Measurements from ENCODE around the gene EIF4G3.
"Not testable (repeated sequence)": the region's sequence is repeated elsewhere in the genome, so short reads cannot be mapped to it uniquely, and the experiment has no call there.

EIF4G3 gene

DNA sequence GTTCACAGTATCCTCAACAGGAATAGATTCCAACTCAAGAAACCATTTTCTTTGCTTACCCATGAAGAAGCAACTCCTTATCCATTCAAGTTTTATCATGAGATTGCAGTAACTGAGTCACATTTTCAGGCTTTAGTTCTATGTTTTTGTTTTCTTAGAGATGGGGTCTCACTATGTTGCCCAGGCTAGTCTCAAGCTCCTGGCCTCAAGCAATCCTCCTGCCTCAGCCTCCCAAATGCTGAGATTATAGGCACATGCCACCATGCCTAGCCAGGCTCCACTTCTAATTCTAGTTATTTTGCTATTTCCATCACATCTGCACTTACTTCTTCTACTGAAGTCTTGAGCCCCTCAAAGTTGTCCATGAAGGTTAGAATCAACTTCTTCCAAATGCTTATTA, 246.3 kb downstream of the EIF4G3 start:
- no peak for DNase-seq

DNA sequence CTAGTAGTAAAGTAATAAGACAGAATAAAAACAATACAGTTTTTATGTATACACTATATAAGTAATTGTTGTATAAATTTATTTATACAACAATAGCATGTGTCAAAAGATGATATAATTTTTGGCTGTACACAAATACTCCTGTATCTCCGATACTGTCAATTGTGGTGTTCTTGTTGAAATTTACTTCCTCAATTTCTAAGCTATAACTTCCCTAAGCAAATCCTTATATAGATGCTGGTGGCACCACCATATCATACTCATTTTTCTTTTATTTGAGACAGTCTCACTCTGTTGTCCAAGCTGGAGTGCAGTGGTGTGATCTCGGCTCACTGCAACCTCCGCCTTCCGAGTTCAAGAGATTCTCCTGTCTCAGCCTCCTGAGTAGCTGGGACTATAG, 248.6 kb downstream of the EIF4G3 start:
- DNase-seq = peak; percentile 63 to 82

DNA sequence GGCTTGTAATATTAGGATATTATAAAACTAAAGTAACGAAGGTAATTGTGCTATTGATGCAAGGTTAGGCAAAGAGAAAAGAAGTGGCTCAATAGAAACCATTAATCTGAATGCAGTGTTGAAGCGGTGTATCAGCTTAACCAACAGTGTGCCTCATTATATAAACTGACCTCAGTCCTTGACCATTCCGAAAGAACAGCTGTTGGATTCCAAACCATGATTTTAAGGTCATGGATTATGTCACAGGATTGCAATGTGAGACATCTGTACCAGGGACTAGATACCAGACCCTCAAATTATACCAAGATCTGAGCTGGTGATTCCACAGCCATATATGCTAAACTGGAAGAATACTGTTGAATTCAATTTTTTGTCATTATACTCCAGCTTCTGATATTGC, 255.4 kb downstream of the EIF4G3 start:
- DNase-seq = no peak

DNA sequence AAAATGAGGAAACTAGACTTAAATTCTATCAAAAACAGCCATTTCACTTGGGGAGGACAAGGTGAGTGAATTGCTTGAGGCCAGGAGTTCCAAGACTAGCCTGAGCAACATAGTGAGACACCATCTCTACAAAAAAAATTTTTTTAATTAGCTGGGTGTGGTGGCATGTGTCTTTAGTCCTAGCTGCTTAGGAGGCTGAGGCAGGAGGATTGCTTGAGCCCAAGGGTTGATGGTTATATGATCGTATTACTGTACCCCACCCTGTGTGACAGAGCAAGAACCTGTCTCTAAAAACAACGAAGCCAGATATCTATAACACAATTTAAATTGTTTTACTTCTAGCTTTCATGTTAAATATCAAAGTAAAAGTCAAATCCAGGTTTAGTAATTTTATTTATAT, 263.5 kb downstream of the EIF4G3 start:
- DNase-seq = no peak

DNA sequence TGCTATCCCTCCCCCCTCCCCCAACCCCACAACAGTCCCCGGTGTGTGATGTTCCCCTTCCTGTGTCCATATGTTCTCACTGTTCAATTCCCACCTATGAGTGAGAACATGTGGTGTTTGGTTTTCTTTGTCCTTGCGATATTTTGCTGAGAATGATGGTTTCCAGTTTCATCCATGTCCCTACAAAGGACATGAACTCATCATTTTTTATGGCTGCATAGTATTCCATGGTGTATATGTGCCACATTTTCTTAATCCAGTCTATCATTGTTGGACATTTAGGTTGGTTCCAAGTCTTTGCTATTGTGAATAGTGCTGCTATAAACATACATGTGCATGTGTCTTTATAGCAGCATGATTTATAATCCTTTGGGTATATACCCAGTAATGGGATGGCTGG, 269.2 kb downstream of the EIF4G3 start:
- not testable (repeated sequence) for DNase-seq

DNA sequence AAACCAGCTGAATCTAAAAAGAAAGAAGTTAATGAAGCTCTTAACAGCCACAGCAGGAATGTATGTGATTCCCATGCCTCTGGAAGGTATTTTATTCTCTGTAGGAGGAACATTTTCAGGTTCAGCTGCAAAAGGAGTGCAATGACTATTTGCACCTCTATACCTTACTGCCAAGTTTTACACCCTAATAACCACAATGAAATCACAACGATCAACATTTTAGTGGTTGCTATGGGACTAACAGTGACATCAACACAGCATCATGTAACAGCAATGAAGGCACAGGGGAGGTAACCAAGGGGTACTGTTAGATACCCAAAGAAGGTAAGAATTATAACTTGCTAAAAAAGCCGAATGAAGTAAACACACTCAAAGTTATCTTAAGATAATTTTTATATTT, 273.3 kb downstream of the EIF4G3 start:
- no peak for DNase-seq

DNA sequence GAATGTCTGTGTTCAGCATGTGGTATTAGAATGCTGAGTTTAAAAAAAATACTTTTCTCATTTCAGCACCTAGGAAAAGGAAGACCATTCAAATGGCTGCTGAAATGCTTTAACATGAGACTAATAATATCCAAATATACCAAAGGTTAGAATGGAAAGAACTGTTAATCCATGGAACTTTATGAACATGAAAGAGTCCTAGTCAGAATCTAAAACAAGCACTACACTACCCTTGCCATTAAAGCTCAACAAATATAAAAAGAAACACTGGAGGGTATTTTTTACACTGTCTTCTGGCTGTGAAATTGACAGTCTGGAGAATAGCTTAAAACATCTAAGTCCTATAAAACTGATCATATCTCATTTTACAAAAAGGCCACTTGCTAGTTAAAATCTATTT, 276.6 kb downstream of the EIF4G3 start:
- DNase-seq = no peak

DNA sequence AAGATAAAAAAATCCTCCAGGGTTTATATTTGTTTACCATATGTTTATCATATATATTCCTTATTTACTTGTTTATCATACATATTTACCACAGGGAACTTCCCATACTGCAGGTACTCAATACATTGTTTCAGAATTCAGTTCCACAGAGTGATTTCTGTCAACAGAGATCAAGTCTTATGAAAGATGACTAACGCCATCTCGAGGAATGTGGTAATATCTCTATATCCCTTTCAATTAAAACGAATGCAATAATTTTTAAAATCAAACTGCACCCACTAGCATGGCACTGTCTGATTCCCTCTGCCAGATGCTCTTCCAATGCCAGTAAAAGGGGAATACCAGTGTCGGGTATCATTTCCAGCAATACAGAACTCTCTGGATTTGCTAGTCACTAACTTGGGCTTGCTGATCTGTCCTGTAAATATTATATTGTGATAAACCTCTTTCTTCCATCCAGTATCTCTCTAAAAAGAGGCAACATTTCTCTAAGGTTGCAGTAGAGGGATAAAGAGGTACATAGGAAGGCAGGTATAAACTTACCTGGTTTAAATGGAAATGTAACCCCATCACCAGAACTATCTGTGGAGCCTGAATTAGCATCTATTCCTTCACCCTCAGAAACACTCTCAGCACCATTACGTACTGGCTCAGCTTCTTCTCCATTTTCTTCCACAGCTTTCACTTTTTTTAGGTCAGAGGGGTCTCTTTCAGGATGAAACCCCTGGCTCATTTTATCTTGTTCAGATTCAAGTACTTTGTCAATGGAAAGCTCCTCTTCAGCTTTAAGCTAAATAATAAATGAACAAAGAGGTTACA, 277.3 kb downstream of the EIF4G3 start:
- no peak for DNase-seq

DNA sequence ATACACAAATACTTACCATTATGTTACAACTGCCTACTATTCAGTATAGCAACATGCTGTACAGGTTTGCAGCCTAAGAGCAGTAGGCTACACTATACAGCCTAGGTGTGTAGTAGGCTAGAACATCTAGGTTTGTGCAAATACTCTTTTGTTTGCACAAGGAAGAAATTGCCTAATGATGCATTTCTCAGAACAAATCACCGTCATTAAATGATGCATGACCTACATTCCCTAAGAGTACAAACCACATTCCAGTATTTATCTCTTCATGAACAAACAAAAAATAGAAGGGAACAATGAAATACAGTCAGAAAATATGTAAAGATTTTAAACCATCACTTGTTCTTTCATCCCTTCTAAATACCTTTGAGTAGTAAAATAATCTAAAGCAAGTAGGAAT, 279.9 kb downstream of the EIF4G3 start:
- no peak for DNase-seq

DNA sequence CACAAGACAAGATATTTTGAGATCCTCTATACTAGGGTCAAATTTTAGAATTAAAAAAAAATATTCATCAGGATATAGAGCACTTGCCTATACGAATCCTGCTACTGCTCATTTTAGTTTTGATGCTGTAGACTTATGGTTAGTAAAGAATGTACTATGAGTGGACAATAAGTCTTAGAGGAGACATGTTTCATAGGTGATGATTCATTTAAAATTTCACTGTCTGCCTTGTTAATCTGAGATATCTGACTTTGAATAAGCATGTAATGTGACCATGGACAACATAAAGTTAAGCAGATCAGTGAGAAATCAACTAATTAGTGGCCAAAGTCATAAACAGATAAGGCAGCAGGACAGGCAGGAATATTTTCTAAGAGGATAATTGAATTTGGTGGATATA, 282.8 kb downstream of the EIF4G3 start:
- no peak for DNase-seq

DNA sequence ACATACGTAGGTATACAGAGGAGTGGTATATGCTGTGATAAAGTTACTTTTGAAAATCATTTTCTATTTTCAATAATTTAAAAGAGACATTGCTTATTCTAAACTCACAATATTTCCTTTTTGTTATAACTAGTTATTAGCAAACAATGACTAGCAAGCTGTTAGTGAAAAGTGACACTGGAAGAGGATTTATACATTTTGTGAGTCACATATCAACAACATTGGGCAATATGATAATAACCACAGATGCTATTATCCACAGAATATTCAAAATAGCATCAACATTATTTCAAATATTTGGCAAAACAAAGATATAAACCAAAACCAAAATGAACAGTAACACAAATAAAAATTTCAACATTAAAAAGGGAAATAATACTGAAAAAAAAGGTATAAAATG, 285.6 kb downstream of the EIF4G3 start:
- DNase-seq = no peak

DNA sequence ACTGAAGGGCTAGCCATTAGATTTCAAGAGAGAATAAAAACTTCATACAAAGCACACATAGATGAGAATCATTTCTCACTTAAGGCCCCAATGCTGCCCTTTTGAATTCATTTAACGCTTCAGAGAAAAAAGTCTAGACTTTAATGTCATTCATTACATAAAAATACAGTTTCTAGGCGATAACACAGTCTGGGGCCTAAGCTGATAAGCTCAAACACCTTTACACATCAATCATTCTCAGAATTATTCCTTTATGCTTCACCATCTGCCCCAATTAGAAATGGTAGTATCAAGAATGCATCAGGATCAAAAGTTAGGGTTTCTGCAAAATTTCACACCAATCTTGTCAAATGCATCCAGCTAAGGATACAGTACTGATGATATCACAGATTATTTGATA, 289.5 kb downstream of the EIF4G3 start:
- DNase-seq = no peak

DNA sequence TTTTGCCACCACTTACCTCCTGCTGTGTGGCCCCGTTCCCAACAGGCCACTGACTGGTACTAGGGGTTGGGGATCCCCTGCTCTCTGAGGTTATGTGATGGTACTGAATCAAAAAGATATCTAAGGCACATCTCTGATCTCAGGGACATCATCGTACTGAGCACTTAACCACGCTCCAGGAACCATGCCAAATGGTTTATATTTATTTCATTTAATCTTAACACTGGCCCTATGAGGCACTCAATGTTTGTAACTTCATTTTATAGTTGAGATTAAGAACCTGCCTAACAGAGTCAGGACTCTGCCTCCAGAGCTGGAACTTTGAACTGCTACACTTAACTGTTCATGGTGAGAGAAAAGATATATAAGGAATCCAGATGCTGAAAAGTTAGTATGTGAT, 291.6 kb downstream of the EIF4G3 start:
- DNase-seq = no peak

DNA sequence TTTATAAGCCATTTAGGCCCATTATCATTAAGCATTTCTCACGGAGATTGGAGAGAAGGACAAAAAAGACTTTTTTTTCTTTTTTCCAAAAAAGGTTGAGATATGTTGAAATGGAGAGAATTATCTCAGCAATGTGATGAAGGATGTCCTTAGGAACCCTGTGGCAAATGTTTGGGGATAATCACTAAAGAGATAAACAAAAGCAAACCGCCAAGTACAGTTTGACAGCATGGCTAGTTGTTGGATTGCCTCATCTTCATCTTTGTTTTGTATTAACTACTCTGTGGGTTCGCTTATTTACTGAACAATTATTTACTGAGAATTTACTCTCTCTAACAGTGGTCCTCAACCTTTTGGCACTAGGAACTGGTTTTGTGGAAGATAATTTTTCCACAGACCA, 292.2 kb downstream of the EIF4G3 start:
- no peak for DNase-seq

DNA sequence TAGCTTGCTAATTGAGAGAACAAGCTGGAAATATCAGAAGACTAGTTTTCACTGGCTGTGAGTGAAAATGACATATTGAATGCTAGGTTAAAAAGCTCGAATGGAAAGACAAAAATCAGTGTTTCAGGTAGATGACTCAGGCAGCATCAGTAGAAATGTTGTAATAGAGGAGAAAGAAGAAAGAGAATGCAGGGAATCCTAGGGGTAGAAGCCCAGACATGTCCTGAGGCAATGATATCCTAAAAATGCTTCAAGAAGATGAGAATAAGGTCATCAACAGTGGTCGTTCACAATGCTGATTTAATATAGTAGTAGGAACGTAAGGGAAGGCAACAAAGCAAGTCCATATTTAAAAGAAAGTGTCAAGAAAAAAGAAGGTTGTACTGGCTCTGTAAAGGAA, 292.9 kb downstream of the EIF4G3 start:
- DNase-seq = no peak

DNA sequence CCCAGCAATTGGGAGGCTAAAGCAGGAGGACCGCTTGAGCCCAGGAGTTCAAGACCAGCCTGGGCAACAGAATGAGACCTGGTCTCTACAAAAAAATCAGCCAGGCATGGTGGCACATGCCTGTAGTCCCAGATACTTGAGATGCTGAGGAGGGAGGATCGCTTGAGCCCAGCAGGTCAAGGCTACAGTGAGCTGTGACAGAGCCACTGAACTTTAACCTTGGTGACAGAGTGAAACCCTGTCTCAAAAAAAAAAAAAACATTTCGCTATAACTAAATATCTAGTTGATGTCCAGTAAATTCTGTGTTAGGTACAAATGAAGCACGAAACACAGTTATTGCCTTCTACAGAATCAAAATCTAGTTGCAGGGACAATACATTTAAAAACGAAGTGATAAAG, 293.9 kb downstream of the EIF4G3 start:
- no peak for DNase-seq

DNA sequence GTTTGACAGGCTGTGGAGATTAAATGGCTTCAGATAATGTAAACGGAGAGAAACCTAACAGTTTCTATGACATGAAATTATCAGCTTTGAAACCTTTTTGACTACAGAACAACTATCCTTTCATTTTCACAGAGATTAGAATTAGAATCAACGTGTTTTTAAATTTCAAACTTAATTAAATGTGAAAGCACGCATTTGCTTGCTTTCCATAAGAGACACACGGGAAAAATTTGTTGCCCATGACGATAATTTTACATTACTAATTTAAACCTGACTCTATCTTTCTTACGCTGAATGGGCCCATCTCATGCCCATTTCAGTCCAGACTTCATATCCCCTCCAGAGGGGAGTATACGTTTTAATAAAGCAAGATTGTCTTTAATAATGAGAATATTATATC, 297.9 kb downstream of the EIF4G3 start:
- DNase-seq = no peak

DNA sequence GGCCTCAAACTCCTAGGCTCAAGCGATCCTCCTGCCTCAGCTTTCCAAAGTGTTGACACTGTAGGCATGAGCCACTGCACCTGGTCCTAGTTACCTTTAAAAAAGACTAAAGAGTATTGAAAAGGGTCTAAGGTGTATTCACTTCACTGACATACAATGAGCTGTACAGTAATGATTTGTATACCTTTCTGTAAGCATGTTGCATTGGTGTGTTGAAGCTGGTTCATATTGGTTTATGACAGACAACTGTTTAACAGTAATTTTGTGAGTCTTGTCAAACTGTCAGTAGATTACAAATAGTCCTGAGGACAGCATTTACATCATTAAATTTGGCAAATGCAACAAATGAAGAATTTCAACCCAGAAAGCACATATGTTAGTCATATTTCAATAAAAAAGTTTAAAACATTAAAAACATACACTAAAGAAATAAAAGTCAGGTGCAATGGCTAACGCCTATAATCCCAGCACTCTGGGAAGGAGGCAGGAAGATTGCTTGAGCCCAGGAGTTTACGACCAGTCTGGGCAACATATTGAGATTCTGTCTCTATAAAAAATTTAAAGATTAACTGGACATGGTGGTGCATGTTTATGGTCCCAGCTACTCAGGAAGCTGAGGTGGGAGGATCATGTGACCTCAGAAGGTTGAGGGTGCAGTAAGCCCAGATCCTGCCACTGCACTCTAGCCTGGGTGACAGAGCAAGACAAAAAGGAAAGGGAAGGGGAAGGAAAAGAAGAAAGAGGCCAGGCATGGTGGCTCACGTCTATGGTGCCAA, 301.3 kb downstream of the EIF4G3 start:
- DNase-seq = no peak

DNA sequence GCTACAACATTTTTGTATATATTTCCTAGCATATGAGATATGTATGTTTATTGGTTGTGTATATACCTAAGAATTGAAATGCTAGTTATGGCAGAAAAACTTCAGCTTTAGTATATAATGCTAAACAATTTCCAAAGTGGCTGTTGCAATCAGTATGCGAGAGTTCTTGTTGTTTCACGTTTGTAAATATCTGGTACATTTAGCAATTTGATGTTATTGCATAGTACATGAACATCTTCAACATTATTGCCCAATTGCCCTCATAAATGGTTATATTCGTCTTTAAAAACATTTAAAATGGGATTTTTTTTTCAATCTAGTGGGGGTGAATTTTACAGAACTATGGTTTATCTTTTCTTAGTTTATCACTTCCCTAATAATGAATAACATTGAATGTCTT, 303.4 kb downstream of the EIF4G3 start:
- no peak for DNase-seq

DNA sequence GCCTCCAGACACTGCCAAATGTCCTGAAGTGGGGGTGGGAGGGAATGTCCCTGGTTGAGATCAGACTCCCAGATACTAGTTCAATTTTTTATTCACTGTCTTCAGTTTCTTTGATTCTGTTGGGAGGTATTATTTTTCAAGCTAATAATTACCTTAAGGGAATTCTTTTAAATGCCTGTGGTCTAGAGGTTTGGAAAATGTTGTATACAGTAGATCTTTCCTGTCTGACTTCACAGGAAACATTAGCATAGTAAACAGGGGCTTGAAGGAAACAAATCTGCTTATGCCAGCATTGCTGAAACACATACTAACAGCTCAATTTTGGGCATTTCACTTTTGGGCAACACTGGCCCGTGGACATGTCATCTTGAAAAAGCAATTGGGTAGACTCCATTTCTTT, 305.3 kb downstream of the EIF4G3 start:
- DNase-seq = no peak

DNA sequence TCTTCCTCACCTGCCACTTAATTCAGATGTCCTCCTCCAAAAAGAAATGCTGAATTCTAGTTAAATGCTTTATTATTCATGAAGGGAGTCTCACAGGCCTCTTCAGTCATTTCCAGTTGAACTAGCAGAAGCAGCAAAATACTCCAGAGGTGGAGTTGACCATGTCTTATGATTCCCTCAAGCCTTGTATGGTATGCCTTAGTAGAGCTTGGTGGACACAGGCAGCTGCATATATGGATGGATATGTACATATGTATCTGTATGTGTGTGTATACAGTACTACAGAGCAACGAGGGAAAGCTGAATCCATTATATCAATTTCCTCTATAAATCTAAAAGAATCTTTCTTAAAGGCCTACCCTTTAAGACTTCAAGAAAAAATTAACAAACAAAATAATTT, 306.0 kb downstream of the EIF4G3 start:
- DNase-seq = no peak

DNA sequence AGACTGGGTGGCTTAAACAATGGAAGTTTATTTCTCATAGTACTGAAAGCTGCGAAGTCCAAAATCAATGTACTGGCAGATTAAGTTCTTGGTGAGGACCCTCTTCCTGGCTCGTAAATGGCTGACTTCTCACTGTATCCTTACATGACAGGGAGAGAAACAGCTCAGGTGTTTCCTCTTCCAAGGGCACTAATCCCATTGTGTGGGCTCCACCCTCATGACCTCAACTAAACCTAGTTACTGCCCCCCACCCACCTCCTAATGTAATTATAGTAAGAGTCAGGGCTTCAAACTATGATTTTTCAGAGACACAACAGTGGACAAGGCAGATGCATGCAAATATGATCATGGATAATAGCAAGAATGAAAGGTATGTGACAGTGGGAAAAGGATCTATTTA, 308.4 kb downstream of the EIF4G3 start:
- DNase-seq = no peak

DNA sequence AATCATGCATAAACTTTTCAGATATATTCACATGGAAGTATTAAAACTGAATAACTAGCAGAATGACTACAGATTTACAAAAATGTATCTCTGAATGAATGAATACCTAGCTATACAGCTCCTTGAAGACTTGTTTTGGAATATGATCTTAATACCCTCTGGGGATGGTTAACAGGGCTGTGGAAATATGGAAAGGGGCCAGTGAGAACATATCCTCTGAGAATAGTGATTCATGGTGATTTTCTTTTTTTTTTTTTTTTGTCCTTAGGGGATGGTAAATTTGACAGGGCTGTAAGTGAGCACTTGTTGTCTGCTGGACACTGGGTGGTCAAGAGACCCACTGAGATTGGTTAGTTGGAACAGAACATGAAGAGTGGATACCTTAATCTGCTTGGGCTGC, 308.9 kb downstream of the EIF4G3 start:
- DNase-seq = no peak

DNA sequence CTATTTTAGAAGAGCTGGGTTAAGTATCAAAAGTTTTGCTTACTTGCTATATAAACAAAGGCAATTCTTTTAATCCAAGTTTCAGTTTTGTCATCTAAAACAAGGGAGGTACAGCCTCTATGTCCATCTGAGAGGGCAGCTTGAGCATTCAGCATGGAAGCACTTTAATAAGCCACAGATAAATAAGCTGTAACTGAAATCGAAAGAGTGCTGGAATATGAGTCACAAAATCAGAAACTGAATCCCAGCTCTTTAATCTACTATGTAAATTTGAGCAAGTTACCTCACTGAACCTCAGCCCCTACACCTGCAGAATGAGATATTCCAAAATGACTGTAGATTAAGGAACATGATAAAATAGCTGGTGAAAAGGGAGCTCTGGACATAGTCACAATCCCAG, 309.6 kb downstream of the EIF4G3 start:
- no peak for DNase-seq

DNA sequence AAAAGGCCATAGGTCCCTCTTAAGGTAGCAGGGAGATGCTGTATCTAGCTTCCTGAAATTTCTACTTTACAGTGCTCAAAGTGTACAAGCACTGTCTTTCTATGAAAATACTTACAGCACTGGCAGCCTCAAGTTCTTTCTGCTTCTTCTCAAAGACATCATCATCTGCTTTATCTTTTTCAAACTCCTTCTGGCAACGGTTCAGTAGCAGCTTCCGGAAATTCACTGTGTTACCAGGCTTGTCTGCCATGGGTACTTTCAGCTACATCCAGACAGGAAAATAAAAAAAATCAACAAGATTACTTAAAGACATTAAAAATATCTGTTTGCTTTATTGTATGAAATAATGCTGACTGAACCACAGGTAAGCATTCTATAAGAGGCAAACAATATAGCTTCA, 311.7 kb downstream of the EIF4G3 start:
- no peak for DNase-seq
